HCT116 (cell line): ENCODE measurements around the gene ZNF804A.

Experiments
- POLR2A ChIP-seq: IDR thresholded peaks from 2 replicates; pipeline ENCODE4 v1.7.0; 2011; ENCODE audit warnings: borderline replicate concordance; ENCODE audit not compliant: insufficient read depth, insufficient read length; ENCODE audit errors: extremely low read depth
- TF ChIP-seq, protein P1 (sequence below), 3 experiments: fragments of 200-600 bp in 1 of 3; sonication (generic) in 1 of 3; IDR thresholded peaks in 2 of 3; conservative IDR thresholded peaks in 1 of 3; 2 replicates each; pipeline ENCODE4 v1.5.1; 2012 to 2017; ENCODE audit warnings: low read depth in 2 of 3, low read length in 2 of 3, antibody characterized with exemption in 1 of 3, borderline replicate concordance in 1 of 3, control low read depth in 1 of 3, mild to moderate bottlenecking in 1 of 3, mixed read lengths in 1 of 3, mixed run types in 1 of 3, moderate library complexity in 1 of 3; ENCODE audit not compliant: insufficient read depth in 1 of 3

DNA sequence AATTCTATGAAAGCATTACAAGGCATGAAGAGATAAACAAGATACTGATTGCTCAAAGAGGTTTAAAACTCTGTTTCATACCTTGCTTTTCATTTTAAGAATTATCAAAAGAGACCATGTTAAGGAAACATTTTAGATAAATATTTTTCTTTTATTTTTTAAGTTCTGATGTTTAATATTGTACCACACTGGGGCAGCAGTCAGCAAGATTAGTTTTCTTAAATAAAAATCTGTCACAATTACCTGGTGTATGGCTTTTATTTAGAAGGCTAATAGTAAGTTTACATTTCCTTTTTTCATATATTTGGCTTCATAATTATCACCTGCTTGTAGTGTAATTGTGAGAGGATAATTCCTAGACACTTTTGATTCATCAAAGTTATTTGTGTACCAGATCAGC lies 46.4 kb downstream of the ZNF804A start:
- TF ChIP-seq POLR2A, result no peak
- TF ChIP-seq, protein P1, sequence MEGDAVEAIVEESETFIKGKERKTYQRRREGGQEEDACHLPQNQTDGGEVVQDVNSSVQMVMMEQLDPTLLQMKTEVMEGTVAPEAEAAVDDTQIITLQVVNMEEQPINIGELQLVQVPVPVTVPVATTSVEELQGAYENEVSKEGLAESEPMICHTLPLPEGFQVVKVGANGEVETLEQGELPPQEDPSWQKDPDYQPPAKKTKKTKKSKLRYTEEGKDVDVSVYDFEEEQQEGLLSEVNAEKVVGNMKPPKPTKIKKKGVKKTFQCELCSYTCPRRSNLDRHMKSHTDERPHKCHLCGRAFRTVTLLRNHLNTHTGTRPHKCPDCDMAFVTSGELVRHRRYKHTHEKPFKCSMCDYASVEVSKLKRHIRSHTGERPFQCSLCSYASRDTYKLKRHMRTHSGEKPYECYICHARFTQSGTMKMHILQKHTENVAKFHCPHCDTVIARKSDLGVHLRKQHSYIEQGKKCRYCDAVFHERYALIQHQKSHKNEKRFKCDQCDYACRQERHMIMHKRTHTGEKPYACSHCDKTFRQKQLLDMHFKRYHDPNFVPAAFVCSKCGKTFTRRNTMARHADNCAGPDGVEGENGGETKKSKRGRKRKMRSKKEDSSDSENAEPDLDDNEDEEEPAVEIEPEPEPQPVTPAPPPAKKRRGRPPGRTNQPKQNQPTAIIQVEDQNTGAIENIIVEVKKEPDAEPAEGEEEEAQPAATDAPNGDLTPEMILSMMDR (IDR thresholded peaks at IDR 0.05 in 2 of 3, conservative IDR thresholded peaks at IDR 0.05 in 1 of 3; ENCODE audit: borderline replicate concordance in 1 of 3, insufficient read depth in 1 of 3, low read depth in 2 of 3, low read length in 2 of 3), result no peak
